GM11168 (cell line): ENCODE results near the gene LRRC32.

ENCODE experiments used
- in situ Hi-C: fragments of 300-500 bp; cut with MboI; formaldehyde crosslinking; loops from one replicate; pipeline ENCODE4 v1.12.0; 2022; ENCODE audit warnings: low sequenced_read_pairs; ENCODE audit not compliant: unreplicated experiment

LRRC32 gene

DNA sequence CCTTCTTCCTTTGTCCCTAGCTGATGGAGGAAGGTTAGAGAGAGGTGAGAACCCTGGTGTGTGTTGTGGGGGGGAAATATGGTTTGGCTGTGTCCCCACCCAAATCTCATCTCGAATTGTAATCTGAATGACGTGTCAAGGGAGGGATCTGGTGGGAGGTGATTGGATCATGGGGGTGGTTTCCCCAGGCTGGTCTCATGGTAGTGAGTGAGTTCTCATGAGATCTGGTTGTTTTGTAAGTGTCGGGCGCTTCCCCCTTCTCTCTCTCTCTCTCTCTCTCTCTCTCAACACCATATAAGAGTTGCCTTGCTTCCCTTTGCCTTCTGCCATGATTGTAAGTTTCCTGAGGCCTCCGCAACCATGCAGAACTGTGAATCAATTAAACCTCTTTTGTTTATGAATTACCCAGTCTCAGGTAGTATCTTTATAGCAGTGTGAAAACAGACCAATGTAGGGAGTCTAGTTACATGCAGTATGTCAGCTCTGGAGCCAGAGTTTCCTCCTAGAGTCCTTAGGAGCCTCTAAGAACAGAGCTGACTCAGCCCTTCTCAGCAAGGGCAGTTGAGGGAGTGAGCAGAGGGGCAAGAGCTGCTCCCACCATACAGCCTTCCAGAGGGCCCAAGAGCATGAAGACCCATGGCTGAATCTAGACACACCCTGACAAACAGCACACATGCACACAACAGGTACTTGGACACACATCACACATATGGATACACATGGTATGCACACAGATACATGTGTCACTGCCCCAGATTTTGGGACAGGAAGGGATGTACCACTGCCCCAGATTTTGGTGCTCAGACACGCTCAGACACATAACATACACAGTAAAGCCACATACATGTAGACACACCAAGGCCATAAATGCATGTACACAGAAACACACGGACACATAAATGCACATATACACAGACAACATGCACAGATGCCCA, 12.9 kb upstream of the LRRC32 start:
- in situ Hi-C loops = loop anchor here (10.0 kb wide), 2 partner anchors 79 to 139 kb away; no protein-coding TSS in a partner anchor

DNA sequence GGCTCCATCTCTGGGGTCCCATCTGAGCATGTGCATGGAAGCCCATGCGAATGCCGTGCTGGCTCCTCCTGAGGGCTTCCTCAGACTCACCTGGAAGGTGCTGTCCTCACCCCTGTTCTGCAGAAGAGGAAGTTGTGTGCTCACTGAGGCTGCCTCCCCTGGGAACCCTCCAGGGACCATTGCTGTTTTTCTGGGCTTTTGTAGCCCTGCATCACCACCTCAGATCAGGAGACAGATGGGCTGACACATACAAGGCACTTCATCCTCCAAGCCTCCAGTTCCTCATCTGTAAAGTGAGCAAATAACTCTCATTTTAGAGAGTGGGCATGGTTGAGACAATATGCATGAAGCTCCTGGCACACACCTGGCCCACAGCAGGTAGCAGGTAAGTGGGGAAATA, 12.1 kb upstream of the LRRC32 start:
- in situ Hi-C loops = loop anchor here (10.0 kb wide), 2 partner anchors 78 to 138 kb away; no protein-coding TSS in a partner anchor

DNA sequence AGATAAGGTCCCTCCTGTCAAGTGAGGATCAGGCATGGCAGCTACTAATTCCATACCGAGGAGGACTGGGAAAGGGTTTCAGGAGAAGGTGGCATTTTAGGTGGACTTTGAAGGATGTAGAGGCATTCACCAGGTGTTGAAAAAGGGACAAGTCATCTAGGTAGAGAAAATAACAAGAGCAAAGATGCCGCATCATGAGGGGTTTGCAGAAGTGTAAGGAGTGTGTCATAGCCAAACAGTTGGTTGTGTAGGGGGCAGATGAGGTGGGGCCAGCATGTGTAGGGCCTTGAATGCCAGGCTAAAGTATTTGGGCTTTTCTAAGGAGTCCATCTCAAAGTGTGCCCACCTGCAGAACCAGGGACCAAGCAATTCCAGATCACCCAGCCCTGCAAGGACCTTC, 11.6 kb upstream of the LRRC32 start:
- in situ Hi-C loops = loop anchor here (10.0 kb wide), 2 partner anchors 77 to 137 kb away; no protein-coding TSS in a partner anchor

DNA sequence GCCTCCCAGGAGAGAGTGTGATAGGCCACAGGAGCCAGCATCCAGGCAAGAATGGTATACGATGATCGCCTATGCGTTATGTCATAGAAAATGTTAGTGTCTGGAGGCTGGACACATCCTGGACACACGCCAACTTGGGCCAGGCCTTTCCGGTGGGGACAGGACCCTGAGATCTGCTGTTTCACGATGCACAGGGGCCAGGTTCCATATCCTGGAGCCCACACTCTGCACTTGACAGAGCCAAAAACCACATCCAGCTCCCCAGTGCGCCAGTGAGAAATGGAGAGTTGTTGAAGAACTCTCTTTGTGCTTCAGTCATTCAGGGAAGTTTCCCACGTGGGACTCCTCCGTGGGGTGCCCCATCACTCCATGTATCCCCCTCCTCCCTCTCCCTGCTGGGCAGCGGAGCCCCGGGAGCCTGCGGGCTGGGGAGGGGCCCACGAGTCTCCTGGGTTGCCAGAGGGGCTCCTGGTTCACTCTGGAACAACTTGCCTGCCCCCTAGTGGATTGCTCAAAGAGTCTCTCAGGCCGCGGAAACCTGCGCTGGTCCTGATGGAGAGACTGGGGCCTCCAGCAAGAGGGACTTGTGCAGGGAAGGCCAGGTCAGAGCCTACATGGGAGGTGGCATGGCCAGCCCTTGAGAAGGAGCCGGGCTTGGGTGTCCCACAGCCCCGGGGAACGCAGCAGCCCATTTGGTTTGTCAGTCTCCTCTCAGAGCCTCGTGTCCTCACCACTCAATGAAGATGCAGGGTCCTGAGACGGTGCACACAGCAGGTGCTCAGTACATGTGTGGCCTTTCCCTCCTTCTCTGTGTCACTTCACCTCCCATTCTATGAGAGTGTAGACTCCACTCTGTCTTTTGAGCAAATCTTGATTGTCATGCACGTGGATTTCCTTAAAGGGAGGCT, 10.2 kb upstream of the LRRC32 start:
- in situ Hi-C loops = loop anchor here (10.0 kb wide), 2 partner anchors 76 to 136 kb away; no protein-coding TSS in a partner anchor

DNA sequence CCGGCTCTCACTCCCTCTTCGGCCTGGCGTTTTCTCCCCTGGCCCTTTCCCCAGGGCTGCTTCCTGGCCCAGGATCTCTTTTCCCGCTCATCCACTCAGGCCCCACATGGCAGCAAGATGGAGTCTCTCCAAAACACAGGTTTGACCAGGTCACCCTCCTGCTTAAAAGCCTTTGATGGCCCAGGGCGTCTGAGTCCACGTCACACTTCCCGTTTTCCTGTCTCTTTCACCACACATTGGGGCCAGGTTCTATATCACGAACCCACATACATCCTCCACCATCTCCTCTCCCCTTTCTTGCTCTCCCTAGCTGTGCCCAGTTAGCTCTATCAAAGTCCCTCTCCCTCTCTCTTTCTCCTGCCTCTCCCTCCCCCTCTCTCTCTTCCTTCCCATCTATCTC, 7.8 kb upstream of the LRRC32 start:
- in situ Hi-C loops = no loop called here

DNA sequence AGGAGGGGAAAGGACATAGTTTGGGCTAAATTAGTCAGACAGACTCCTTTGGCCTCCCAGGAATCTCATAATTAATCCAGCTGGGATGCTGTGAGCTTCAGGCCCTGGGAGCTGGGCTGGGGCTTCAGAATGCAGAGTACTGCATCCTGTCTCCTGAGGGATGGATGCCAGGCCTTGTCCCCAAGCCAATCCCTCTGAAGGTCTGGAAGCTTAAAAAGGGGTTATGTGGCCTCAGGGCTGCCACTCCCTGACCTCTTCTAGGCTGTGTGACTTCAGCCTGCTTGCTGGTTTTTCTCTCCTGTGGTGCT, 6.9 kb upstream of the LRRC32 start:
- in situ Hi-C loops = no loop called here

DNA sequence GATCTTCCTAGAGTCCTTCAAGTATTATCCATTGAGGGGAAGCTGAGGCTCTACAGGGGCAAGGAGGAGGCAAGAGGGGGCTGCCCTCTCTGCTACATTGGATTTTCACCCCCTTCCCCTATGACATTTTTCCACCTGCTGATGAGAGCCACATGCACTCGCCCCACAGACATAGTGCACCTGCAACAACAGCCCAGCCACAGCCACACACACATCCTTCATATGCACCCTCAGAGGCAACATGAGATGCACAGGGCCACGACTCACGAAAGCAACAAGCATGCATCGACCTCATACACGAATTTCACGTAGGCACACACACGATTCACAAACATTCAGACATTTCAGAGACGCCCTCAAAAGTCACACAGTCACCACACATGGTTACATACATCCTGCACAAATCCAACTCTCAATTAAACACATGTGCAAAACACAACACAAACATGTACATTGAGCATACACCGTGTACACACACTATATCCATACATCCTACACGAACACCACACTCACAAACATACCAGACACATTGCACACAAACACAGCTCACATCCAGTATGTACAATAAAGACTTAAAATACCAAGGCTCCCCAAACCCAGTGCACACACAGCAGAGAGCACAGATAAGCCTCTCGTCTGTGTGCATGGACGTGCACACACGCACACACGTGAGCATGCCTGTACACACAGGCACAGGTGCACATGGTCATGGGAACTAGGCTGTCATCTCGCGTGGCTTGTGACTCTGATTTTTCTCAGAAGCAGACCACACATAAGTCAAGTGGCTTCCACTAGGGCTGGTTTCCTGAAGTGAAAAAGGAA, 6.3 kb upstream of the LRRC32 start:
- in situ Hi-C loops = no loop called here

DNA sequence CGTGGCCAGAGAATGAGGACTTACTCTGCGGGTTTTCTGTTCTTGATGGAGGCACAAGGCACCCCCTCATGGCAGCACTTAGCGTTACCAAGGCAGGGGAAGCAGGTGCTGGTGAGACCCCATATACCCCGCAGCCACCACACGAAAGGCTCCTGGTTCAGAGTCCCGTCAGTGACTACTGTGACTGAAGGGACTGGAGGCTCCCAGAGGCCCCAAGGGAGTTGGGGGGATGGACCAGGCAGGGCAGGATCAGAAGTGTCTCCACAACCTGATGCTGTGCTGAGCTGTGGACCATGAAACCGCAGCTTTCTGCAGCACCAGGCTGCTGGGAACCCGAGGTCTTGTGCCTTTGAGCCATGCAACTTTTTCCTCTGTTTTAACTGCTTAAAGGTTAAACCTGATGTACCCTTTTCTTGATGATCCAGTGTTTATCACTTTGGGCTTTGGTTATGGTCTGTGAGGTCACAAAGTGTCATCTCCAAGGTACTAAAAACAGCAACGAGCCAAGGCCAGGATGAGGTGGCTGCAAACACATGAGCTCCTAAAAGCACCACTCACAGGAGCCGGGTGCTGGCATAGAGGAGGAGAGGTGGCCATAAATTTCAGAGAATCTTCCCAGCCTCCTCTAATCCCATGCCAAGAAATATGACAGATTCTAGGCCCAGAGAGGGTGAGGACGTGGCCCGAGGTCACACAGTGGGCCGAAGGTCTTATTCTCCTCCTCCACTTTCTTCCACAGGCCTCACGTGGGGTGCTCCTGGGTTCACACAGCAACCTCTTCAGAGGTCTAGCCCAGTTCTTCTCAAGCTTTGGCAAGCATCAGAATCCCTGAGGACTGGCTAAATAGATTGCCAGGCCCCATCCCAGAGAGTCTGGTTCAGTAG, 4.2 kb upstream of the LRRC32 start:
- in situ Hi-C loops = no loop called here

DNA sequence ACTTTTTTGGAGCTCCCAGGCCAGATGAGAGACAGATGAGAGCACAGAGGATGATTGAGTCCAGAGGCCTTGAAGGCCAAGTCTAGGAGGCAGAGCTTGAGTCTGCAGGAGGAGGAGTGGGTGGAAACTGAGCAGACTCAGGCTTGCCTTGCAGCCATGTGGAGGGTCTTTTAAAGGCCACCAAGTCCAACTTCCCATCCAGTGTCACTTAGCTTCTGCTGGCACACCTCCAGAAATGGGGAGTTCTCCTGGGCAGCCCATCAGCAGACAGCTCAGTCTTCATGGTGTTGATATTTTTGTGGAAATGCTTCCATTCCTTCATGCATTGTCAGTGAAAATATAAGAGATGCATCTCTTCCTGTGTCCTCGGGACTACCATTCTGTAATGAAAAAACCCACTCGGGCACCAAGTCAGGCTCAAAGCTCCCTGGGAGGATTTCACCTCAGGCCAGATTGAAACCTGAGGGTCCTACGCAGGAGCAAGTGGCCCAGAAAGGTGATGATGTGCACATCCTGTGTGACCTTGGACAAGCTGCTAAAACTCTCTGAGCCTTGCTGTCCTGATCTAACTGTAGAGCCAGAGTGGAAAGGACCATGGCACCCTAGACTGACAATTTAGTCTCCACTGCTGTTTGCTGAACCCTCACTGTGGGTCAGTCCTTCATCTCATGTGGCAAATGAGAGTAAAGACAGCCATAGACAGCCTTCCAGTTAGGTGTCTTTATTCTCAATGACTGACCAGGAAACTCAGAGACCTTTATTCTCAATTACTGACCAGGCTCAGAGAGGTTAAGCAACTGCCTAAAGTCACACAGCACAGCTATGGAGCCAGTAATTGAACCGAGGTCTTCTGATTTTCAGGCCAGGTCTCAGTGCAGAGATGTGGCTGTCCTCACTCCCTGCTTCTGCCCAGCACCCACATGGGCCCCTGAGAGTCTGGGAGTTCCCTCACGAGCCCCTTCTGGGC, 2.9 kb upstream of the LRRC32 start:
- in situ Hi-C loops = no loop called here

DNA sequence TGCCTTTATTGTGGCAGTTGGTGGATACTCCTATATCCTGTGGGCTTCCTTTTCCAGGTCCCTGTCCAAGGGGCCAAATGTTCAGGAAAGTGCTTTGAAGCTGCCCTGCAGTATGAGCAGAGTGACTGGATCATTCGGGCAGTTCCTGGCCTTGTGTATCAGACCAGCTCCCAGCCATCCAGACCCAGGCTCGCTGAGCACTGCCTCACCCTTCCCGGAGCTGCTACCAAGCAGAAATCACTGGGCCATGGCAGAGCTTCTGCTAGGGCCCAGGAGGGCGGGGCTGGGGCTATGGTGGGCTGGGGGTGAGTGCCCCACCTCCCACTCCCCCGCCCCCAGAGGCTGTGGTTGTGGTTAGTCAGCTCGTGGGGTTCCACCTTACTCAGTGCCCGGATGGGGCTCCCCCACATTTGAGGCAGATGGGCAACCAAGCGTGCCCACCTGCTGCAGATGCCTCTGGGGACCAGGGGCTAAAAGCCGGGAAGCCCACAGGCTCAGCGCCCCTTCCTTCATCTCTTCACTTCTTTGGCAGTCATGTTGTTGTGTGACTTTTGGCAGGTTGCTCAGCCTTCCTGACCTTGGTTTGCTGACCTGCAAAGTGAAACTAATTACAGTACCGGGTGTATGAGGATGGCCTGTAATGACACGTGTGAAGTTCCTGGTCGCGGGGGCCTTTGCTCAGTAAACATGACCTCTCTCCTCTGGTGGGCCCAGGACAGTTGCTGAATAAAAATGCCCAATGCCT, 2.1 kb upstream of the LRRC32 start:
- in situ Hi-C loops = no loop called here

DNA sequence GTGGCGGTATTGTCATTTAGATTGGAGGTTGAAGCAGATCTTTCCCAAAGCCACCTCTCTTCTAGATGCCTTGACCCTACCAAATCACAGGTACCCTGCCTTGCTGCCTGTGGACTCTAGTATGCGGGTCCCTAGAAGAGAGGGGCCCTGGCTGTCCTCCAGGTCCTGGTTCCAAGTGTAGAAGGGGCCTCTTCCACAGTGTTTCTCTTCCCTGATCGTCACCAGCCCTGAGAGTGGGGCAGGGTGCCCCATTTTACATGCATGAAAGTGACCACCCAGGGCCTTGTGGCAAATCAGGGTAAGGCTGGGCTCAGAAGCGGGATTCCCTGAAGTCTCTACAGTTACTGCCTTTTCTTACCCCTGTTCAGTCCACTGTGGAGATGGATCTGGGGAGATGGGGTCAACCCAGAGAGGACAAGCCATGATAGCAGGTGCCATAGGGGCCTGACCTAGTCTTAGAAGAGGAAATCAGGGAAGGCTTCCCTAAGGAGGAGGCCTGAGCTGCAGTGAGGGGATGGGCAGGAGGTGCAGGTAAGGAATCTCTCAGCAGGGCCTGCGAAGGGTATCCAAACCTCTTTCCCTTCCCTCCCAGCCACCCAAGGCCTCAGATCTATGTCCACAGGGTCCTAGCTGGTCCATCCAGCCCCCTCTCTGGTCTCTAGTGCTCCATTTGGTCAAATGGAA, 1.2 kb upstream of the LRRC32 start:
- in situ Hi-C loops = no loop called here

DNA sequence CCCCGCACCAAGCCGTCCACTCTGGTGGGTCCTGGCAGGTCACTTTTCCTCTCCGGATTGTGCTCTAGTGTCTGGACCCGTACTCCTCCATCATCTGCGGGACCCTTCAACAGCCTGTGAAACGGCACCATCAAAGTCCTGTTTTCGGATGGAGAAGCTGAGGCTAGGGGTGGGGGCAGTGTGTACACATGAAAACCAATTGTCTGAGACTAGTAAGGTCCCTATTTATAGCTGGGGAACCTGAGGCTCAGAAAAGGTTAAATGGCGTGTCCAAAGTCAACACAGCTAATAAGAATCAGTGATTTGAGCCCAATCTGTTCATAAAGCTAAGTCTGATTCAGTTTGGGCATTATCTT, 668 bp upstream of the LRRC32 start:
- in situ Hi-C loops = no loop called here

DNA sequence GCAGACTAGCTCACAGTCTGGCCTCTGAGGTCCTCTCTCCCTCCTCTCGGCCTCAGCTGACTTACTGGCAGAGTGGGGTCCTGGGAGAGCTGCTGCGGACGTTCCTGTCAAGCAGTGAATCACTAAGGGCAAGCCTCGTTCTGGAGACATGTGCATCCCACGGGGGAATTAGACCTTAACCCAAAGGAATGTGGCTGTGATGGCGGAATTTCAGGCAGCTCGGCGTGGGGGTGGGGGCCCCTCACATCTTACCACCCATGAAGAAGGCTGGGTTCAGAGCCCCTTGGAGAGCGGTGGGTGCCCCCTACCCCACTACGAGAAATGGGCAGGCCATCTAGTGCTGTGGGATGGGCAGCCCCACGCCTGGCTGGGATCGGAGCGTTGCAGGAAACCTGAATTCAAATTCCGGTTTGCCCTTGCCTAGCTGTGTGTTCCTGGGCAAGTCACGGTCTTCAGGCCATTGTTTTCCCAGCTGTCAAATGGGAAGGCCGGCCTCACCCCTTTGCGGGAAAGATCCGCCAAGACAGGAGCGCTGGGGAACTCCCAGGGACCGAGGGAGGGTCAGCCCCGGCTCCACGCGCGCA, 554 bp downstream of the LRRC32 start:
- in situ Hi-C loops = no loop called here

DNA sequence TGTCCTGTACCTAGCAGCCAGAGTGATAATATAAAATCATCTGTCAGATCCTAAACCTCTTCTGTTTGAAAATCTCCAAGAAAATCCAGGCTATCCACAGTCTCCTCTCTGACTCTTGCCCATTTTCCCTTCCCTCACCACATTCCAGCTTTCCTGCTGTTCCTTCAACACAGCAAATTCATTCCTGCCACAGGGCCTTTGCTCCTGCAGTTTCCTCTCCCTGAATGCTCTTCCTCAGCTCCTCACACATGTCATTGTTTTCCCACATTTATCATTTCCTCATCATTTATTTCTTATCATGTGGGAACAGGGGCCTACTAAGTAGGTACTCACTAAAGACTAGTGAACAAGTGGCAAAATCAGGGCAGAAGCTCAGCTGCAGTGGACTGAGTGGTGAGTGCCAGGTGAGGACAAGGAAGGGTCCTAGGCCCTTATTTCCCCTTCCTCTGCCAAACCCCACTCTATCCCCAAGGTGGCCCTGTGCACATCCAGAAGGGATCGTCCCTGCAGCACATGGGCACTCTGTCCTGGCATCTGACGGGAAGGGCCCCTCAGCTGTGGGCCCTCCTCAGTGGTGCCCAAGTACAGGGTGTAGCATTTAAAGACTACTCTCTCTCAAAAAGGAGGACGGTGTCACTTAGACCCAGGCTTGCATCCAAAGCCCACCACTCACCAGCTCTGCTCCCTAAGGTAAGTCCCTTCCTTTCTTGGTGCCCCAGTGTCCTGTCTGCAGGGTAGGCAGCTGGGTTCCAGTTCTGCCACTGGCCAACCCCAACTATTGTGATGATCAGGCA, 2.0 kb downstream of the LRRC32 start:
- in situ Hi-C loops = no loop called here

DNA sequence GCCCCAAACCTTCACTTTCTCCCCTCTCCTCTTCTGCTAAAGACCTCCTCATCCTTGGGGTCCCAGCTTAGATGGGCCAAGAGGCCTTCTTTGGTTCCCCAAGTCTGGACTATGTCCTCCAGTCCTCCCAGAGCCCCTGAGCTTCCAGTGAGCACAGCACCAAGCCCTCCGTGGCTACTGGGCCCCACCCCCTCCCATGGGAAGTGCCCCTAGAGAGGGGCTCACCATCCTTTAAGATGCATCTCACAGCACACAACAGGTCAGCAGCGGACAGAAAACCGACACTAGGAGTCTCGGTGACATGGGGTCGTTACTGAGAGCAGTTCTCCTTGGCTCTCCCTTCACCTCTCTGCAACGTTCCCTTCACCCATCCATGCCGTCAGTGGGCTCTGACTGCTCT, 2.7 kb downstream of the LRRC32 start:
- in situ Hi-C loops = no loop called here

DNA sequence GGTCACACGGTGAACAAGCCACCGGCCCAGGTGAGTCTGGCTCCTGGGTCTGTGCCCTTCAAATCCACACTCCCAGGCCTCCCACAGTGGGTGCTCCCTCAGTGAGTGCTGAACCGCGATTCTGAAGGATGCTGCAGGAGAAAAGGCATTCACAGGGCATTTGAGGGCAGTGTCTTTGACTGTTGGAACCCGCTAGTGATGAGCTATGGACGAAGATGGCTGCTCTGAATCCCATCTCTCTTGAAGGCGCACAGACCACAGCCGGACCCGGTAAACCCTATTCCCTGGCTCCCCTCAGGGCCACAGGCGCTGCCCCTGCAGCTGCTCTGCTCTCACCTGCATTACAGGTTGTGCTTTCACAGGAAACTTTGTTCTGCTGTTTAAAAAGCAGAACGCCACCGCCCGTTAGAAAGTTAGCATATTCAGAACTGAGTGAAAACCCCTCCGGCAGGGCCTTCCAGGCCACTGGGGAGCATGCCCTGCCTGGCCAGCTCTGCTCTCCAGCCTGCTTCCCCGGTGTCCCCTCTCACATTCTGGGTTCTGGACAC, 3.2 kb downstream of the LRRC32 start:
- in situ Hi-C loops = no loop called here
